HG02678 (cell line): Measurements from ENCODE around the gene ANP32E.
"Not testable (repeated sequence)": the region's sequence is repeated elsewhere in the genome, so short reads cannot be mapped to it uniquely, and the experiment has no call there.

ENCODE experiments used
- ATAC-seq: cut with Tn5 transposase; IDR thresholded peaks from one replicate; pipeline ENCODE4 v1.9.1; 2021; ENCODE audit warnings: mild to moderate bottlenecking, moderate library complexity; ENCODE audit not compliant: unreplicated experiment

Gene ANP32E

DNA sequence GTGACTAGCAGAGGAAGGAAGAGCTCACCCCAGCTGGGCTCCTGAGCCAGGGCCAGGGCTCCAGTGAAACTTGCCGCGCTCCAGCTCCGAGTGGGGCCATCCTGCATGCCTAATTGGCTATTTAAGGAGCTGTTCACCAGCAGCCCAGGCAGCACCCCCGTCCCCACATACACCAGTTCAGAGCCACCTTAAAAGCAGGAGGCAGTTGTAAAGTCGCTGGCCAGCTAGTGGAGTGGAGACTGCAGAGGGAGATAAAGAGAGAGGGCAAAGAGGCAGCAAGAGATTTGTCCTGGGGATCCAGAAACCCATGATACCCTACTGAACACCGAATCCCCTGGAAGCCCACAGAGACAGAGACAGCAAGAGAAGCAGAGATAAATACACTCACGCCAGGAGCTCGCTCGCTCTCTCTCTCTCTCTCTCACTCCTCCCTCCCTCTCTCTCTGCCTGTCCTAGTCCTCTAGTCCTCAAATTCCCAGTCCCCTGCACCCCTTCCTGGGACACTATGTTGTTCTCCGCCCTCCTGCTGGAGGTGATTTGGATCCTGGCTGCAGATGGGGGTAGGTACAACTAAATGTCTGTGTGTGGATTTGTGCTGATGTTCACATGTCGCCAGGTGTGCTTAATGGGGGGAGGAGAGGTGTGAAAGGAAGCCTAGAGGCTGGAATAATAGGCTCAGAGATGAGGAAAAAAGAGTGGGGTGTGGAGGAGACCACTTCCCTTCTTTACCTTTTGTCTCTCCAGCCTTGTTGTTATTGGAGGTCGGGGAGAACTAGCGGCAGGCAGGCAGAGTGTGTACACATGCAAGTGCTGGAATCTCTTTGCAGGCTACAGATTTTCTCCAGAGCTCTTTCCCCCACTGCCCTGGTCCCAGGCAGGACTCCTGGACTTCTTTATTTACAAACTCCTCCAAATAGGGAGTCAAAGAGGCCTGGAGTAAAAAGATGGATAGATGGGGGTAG, 22.0 kb upstream of the ANP32E start, which contains the start of gene CA14:
TSS of gene CA14 (plus strand) at position 151 of the 962 bp plus-strand sequence. CDS start at position 506, 355 bp downstream.
- ATAC-seq: no peak

DNA sequence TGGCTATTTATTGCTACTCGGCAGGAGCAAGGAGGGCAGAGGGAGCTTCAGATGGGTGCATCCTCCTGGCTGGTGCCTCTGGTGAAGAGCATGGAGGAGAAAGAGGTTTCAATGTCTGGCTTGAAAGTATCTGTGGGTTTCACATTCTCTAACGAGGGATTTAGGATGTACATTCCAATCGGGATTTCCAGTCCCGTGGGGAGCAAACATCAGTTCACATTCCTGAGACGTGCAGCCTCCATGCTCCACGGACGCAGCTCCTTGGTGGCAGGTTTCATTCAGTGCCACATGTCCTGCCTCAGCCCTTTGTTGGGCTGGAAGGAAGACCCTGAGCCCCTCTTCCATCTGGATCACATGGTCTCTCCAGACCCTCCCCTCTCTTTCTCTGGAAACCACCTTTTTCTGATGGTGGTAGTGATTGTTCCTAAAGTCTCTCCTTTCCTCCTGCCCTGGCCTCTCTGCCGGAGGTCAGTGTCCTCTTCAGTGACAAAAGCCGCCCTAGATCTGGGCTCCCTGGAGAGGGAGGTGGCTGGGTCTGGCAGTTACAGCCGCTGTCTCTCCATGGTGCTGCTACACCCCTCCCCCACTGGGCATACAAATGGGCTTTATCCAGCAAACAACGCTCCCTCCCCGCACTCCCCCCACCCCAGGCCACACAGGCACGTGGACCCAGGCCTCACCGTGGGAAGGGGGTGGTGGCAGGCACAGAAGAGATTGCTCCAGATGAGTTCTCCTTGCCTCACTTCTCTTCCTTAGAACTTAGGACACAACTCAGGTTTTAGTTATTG, 20.8 kb upstream of the ANP32E start:
- ATAC-seq: no peak

DNA sequence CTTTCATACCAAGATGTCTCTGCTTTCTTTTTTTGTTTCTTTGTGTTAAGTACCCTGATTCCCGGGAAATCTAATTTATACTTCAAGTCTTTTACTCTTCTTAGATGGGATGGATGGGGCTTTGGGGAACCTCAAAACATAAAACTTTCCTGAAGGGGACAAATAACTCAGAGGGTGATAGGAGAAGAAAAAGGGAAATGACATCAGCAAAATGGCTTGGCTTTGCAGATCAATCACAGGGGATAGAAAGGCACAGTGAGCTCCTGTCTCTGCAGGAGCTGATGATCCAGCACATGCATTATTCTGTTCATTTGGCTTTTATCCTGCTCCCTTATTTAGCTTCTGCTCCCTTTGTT, 20.3 kb upstream of the ANP32E start:
- ATAC-seq: no peak

DNA sequence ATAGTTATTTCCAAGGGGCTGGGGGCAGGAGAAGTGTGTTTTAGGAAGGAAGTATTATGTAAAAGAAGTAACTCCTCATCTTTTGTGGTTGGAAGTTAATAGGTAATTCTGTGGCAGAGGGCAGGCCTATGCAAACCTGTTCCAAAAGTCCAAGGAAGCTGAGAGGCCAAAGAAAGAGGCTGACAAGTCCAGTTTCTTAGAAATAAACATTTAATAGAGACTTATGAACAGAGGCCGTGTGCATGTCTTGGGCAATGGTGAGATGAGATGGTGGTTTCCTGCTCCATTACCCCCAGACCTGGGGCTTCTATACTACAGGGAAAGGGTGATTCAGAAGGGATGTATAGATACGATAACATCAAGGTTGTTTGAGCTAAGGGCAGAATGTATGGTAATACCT, 14.0 kb upstream of the ANP32E start:
- ATAC-seq: no peak

DNA sequence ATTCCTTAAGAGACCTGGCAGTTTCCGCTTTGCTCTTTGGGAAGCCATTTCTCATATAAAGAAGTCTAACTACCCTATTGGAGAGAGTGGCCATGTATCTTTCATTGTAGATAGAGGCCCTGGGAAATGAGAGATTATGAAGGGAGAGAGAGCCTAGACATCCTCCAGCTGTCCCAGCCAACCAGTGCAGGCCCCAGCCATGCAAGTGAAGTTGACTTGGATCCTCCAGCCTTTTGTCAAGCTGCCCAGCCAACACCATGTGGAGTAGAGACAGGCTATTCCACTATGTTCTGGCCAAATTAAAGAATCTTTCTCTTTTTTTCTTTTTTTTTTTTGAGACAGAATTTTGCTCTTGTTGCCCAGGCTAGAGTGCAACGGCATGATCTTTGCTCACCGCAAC, 7.1 kb upstream of the ANP32E start:
- ATAC-seq: no peak

DNA sequence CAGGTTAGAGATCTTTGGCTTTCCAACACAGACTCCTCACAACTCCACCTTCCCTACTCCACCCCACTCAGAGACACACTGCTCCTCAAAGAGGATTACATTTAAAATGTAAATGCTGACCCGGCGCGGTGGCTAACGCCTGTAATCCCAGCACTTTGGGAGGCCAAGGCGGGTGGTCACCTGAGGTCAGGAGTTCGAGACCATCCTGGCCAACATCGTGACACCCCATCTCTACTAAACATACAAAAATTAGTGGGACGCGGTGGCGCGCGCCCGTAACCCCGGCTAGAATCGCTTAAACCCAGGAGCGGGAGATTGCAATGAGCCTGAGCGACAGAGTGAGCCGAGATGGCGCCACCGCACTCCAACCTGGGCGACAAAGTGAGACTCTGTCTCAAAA, 1.8 kb upstream of the ANP32E start:
- no peak for ATAC-seq

DNA sequence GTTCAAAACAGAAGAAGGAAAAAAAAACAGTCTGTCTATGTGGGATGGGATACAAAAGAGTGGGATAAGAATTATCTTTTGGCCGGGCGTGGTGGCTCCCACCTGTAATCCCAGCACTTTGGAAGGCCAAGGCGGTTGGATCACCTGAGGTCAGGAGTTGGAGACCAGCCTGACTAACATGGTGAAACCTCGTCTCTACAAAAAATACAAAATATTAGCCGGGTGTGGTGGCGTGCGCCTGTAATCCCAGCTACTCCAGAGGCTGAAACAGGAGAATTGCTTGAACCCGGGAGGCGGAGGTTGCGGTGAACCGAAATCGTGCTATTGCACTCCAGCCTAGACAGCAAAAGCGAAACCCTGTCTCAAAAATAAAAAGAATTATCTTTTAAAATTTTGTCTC, 1.3 kb upstream of the ANP32E start:
- not testable (repeated sequence) for ATAC-seq

DNA sequence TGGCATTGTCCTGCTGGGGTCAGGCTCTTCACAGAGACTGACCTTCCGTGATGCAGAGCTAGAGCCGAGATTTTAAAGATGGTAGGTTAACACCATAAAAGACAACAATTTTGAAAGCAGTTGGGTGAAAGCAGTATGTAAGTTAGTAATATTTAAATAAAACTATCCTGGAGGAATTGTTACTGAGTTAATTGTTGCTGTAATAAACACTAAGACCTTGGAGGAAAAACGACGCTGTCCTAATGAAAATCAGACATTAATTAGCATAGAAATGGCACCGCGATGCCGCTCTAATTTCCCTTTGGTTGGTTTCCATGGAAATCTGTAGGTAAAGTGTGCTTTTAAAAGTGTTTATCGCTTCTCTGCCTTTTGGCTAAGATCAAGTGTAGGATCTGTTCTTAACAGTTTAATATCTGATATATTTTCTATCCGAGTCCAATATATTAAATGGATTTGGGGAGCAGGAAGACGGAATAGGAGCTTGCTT, 745 bp upstream of the ANP32E start:
- no peak for ATAC-seq

DNA sequence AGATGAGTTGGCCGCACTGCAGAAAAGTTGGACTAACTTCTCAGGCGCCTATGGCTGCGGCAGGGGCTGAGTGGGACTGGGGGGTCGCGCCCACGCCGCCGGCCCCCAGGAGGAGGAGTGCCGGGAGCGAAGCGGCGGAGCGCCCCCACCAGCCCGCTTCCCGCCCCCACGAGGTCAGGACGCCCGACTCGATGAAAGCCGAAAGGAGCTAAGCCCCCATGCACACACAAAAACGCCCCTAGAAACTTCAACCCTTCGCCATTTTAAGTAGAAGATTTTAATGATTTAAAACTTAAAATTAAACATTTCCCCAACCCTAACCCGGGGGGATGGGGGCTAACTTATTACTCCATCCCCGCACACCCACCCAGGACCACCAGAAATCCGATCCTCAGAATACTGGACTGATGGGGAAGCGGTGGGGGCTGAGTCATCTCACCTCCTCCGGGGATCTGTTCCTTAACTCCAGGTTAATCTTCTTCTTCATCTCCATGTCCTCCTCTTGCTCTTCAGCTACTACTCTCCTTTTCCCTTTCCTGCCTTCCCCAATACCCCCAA, 539 bp downstream of the ANP32E start:
- no peak for ATAC-seq

DNA sequence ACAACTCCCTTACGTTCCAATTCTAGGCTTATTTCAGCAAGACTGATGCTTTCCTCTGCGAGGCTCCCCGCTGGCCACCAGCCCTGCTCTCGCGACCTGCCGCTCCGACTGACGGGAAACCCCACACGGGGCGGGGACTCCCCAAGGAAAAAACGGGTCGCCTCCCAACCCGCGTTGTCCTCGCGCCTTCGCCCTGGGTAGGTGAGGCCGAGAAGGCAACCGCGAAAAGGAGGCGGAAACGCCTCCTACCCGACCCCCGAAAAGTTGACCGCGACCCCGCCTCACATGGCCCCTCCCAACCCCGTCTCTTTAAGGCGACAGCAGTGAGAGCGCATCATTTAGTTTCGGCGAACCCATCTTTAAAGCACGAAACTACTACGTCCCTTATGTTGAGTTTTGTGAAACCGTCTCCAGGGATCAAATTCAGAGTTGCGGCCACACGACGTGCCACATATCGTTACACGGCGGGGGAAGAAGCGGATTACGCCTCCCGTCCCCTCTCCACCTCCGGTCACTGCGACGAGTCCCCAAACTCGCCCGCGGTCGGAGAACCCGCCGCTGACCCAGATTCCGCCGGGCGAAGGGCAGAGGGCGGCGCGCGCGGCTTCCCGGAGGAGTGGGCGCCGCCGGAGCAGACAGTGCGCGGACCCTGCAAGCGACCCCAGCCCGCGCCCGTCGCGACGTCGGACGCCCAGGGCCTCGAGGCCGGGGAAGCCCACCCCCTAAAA, 1.2 kb downstream of the ANP32E start:
- ATAC-seq: peak; percentile 37

DNA sequence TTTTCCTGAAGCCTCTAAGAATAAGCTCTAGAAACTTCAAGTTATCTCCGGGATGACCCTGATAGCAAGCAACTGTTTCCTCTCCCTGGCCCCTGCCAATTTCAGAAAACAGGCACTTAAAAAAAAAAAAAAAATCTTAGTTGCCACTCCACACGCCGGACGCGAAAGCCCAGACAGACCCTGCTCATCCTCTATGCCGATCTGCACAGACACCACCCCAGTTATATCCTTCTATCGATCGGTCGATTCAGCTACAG, 1.7 kb downstream of the ANP32E start:
- ATAC-seq: no peak

DNA sequence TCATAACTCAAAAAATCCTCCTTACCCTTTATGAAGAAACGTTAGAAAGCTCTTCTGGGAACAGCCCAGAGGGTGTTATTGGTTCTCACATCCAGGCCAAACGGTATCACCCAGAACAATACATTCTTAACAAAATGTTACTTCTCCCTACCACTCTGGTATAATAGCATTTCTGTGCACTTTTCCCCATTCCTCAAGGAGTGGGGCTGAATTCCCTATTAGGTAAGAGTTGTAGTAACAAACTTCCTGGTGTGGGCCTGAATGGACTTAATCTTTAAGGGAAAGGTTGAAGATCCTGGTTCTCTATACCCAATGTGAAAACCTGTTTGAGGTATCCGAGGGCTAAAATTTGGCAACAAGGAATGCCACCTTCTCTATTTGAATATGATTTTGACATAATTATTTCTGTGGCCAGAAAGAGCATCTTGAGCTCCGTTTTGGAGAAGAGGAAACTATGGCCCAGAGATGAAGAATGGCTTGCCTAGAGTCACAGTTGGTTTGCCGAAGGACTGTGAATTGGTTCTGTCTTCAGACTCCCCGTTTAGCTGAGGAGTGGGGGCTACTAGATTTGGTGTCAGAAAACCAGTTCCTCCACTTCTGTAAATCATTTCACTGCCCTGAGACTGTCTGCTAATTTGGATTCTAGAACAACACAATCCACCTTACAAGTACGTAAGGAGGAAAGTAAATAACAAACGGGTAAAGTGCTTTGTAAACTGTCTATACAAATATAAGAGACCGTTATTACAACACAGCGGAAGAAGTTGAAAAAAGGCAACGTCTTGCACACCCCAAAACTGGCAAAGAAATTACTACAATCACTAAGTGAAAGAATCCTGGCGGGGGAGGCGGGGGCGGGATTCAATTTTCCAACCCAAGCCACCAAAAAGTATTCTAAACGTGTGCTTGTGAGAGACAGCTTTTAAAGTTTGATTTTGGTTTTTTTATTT, 2.3 kb downstream of the ANP32E start:
- ATAC-seq: no peak

DNA sequence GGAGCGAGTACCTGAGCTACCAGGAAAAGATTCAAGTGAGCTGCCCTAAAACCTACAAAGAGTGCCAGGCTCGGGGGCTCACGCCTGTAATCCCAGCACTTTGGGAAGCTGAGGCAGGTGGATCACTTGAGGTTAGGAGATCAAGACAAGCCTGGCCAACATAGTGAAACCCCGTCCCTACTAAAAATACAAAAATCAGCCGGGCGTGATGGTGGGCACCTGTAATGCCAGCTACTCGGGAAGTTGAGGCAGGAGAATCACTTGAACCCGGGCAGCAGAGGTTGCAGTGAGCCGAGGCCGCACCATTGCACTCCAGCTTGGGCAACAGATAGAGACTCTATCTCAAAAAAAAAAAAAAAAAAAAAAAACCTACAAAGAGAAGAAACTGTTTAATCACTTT, 3.0 kb downstream of the ANP32E start:
- ATAC-seq: not testable (repeated sequence)

DNA sequence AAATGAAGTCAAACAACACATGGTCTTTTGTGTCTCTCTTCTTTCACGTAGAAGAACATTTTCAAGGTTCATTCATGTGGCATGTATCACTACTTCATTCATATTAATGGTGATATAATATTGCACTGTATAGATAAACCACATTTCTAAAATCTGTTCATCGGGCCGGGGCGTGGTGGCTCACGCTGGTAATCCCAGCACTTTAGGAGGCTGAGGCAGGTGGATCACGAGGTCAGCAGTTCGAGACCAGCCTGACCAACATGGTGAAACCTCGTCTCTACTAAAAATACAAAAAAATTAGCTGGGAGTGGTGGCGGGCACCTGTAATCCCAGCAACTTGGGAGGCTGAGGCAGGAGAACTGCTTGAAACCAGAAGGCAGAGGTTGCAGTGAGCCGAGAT, 7.7 kb downstream of the ANP32E start:
- not testable (repeated sequence) for ATAC-seq

DNA sequence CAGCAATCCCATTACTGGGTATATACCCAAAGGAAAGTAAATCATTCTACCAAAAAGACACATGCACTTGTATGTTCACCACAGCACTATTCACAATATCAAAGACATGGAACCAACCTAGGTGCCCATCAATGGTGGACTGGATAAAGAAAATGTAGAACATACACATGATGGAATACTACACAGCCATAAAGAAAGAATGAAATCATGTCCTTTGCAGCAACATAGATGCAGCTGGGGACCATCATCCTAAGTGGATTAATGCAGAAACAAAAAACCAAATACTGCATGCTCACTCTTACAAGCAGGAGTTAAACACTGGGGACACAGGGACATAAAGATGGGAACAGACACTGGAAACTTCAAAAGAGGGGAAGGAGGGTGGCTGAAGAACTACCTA, 8.7 kb downstream of the ANP32E start:
- no peak for ATAC-seq

DNA sequence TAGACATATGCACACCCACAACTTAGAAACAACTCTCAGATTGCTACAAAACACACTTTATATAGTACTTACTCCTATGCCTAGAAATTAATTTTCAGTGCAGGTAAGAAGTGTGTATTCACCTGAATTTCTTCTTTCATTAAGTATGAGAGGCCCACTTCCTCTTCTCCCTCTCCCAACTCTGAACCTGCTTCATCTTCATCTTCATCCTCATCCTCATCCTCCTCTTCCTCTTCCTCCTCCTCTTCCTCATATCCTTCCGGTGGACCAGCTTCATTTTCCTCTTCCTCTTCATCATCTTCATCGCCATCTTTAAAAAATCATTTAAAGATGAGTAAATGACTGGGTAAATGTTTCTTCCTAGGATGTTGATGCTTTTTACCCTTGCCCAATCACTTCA, 9.4 kb downstream of the ANP32E start:
- no peak for ATAC-seq

DNA sequence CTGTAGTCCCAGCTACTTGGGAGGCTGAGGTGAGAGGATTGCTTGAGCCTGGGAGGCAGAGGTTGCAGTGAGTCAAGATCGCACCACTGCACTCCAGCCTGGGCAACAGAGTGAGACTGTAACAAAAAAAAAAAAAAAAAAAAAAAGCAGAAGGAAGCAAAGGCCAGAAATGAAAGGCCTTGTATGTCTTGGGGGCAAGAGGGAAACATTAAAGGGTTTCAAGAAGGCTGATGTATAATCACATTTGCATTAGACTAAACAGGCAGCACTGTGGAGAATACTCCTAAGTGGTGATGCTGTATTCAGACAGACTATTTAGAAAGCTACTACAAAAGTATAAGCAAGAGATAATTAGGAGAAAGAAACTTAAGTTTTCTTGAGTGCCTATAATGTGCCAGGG, 10.4 kb downstream of the ANP32E start:
- no peak for ATAC-seq

DNA sequence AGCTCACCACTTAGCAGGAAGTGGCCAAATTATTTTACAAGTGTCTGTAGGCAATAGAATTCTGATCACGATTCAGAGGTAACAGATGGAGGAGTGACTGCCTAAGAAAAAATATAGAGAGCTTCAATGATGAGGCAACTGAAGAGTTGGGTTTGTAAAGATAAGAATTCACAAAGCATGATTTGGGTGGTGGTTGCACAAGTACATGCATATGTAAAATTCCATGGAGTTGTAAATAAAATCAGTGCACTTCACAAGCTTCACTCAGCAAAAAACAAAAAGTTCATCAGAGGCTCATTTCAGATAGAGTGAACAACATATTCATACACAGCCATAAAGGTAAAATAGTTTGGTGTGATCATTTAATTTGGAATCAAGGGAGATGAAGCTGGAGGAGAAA, 10.9 kb downstream of the ANP32E start:
- no peak for ATAC-seq

DNA sequence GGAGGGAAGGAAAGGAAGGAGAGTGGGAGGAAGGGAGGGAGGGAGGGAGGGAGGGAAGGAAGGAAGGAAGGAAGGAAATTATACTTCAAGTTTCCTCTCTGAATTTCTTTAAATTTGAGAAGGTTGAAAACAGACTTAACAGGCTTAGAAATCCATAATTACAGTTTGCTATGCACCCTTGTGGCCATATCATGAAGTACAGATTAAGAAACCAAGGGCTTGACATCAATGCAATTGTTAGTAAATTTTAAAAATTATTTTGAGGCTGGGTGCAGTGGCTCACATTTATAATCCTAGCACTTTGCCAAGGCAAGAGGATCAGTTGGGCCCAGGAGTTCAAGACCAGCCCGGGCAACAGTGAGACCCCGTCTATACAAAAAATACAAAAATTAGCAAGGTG, 14.4 kb downstream of the ANP32E start:
- ATAC-seq: no peak

DNA sequence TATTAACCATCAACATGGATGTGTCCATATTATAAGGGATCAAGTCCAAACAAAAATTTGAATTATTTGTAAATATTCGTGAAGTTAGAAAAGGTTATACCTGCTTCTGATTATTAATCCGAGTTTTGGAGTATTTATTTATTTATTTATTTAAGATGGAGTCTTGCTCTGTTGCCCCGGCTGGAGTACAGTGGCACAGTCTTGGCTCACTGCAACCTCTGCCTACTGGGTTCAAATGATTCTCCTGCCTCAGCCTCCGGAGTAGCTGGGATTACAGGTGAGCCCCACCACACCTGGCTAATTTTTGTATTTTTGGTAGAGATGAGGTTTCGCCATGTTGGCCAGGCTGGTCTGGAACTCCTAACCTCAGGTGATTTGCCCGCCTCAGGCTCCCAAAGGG, 20.1 kb downstream of the ANP32E start:
- ATAC-seq: not testable (repeated sequence)
